Middle frontal gyrus (tissue), 1 donor: ENCODE data around the gene SASH1.

Experiments used
- DNase-seq: peaks from one replicate; pipeline ENCODE4 v3.0.0-alpha.2; 2015; ENCODE audit warnings: low spot score; ENCODE audit errors: extremely low spot score

The SASH1 gene

GRCh38 chr6:148342350-148343046 is at the start of gene SASH1:
Gene SASH1 (plus strand): TSS chr6:148342838. CDS start chr6:148343068, 230 bp downstream.
- DNase-seq: peak; percentile 55

- no peak for DNase-seq
Observed at GRCh38 chr6:148293181-148293995, 49.2 kb upstream of the SASH1 start.

- DNase-seq: no peak
Observed at GRCh38 chr6:148294059-148294458, 48.6 kb upstream of the SASH1 start.

GRCh38 chr6:148295261-148295887 is 47.3 kb upstream of the SASH1 start:
- DNase-seq: no peak

- no peak for DNase-seq
Observed at GRCh38 chr6:148296771-148297170, 45.9 kb upstream of the SASH1 start.

GRCh38 chr6:148298683-148299082 is 44.0 kb upstream of the SASH1 start:
- DNase-seq: no peak

GRCh38 chr6:148303616-148304015 is 39.0 kb upstream of the SASH1 start:
- DNase-seq: no peak

GRCh38 chr6:148304976-148305375 is 37.7 kb upstream of the SASH1 start:
- DNase-seq: no peak

GRCh38 chr6:148306286-148306685 is 36.4 kb upstream of the SASH1 start:
- no peak for DNase-seq

GRCh38 chr6:148307405-148307804 is 35.2 kb upstream of the SASH1 start:
- no peak for DNase-seq

GRCh38 chr6:148309301-148309700 is 33.3 kb upstream of the SASH1 start:
- DNase-seq: no peak

GRCh38 chr6:148311966-148312669 is 30.5 kb upstream of the SASH1 start:
- DNase-seq: no peak

- DNase-seq: no peak
Observed at GRCh38 chr6:148313488-148313887, 29.1 kb upstream of the SASH1 start.

- no peak for DNase-seq
Observed at GRCh38 chr6:148316308-148316707, 26.3 kb upstream of the SASH1 start.

- no peak for DNase-seq
Observed at GRCh38 chr6:148317051-148317450, 25.6 kb upstream of the SASH1 start.

GRCh38 chr6:148317739-148318138 is 24.9 kb upstream of the SASH1 start:
- no peak for DNase-seq

- no peak for DNase-seq
Observed at GRCh38 chr6:148322704-148323103, 19.9 kb upstream of the SASH1 start.

GRCh38 chr6:148323344-148323743 is 19.3 kb upstream of the SASH1 start:
- DNase-seq: no peak

GRCh38 chr6:148324297-148324985 is 18.2 kb upstream of the SASH1 start:
- DNase-seq: no peak

GRCh38 chr6:148325316-148326068 is 17.1 kb upstream of the SASH1 start:
- no peak for DNase-seq
